ENCODE data around the gene CRIP2.
A peak's percentile ranks its signal among the peaks of the same experiment; 100 is the strongest.

The CRIP2 gene

DNA sequence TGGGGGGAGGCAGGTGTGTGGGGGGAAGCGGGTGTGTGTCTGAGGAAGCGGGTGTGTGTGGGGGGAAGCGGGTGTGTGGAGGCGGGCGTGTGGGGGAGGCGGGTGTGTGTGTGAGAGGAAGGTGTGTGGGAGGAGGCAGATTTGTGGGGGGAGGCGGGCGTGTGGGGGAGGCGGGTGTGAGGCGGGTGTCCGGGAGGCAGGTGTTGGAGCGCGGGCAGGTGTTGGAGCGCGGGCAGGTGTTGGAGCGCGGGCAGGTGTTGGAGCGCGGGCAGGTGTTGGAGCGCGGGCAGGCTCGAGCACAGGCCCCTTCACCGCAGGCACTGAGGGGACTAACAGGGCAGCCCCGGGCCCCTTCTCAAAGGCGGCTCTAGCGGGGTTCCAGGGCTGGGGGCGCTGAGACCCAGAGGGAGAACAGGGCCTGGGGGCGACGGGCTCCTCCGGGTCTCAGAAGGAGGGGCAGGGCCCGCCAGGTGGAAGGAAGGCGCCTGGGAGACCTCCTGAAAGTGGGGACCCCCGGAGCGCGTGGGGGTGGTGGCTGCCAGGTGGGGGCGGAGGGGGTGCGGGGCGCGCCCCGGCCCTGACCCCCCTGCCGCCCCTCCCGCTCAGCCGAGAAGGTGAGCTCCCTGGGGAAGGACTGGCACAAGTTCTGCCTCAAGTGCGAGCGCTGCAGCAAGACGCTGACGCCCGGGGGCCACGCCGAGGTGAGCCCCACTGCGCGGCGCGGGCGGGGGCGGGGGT, 3.2 kb downstream of the CRIP2 start:
- DNase-seq = no peak

DNA sequence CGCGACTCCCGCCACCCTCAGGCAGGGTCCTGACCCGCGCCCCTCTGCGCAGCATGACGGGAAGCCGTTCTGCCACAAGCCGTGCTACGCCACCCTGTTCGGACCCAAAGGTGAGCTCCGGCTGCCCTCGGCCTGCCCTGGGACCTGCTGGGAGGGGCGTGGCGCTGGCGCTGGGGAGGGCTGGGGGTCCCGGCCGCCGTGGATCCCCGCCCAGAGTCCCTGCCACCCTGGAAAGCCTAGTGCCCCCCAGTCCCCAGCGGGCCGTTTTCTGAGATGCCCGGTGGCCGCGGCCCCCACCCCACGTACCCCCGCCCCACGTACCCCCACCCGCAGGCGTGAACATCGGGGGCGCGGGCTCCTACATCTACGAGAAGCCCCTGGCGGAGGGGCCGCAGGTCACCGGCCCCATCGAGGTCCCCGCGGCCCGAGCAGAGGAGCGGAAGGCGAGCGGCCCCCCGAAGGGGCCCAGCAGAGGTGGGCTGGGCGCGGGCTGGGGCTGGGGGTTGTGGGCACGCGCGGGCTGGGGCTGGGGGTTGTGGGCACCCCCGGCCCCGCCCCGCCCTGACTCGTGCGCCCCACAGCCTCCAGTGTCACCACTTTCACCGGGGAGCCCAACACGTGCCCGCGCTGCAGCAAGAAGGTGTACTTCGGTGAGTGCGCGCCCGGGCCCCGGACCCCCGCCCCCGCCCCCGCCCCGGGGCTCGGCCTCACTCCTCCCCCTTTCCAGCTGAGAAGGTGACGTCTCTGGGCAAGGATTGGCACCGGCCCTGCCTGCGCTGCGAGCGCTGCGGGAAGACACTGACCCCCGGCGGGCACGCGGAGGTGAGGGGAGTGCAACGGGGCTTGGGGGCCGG, 4.0 kb downstream of the CRIP2 start:
- DNase-seq = no peak

DNA sequence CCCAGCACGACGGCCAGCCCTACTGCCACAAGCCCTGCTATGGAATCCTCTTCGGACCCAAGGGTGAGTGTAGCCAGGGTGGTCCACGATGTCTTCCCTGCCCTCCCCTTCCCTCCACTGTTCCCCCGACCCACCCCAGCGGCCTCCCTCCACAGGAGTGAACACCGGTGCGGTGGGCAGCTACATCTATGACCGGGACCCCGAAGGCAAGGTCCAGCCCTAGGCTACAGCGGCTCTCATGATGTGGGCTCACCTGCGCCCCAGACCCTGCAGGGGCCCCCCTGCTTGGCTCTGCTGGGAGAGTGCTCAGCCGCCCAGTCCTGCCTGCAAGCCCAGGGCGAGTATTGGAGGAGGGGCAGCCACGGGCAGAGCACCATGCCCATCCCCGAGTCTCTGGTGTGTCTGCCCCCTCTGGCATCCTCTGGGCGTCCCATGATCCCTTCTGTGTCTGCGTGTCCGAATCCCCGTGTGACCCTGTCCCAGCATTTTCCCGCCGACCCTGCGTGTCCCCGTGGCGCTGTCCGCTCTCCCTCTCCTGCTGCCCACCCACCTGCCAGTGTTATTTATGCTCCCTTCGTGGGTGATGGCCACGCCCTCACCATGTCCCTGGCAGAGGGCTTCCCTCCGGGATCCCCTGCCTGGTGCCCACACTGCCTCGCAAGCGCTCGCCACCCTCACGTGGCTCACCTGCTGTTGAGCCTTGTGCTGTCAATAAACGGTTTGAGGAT, 5.0 kb downstream of the CRIP2 start:
- DNase-seq = no peak

DNA sequence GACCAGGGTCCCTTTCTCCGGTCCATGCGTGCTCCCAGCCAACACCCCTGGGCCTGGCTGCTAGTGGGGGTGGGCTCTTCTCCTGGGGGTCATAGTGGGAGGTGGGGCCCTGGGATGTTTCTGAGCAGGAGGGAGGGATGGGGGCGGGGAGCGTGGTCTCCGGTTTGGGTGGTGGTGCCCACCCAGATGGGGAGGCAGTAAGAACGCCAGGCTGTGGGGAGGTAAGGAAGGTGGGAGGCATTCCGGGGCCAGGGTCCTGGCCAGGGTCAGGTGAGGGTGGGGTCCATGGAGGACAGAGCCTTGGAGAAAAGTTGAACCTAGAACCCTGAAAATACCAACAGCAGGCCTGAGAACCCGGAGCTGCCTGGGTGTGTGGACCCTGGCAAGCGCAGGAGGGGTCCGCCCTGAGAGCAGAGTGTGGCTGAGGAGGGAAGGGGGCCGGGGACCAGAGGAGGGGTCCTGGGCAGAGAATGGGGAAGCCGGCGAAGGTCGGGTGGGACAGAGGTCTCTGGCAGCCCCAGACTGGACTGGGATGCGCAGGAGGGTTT, 5.7 kb downstream of the CRIP2 start:
- DNase-seq = no peak

DNA sequence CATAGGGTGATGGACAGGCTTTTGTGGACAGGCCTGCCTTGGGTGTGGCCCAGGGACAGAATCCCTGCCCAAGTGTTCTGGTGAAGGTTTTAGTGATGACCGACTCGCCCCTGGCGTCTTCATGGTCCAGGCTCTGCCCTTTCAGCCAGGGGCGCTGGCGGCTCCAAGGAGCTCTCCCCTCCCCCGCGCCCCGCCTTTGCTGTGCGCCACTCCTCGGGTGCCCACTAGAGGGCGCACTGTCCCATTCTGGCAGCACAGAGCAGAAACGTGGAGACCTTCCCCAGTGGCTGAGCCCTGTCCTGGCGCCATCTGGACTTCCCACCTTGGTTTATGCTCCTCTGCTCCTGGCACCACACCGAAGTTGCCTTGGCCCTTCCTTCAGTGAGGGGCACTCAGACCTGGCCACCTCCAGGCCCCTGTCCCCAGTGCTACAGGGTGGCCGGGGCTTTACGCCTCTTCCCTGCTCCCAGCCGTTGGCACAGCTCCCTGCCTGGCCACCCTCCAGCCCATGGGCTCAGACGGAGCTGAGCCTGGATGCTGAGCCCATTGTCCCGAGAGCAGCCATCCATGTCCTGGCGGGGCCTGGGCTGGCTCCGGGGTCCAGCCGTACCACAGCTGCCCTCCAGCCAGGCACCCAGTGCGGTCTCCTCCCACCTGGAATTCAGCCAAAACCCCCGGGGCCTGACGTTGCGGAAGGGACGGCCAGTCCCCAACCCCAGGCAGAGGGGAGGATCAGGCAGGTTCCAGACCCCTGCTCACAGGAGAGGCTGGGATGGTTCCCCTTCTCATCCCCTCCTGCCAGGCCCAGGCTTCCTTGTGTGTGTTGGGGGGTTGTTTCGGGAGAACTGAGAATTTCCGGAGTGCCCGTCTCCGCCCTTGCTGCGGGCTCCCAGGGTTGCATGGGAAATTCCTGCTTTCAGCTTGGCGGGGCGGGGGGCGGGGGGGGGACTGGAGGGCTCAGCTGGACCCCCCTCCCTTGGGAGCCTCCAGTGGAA, 6.5 kb downstream of the CRIP2 start:
- peak; percentile 61 to 88 for DNase-seq

DNA sequence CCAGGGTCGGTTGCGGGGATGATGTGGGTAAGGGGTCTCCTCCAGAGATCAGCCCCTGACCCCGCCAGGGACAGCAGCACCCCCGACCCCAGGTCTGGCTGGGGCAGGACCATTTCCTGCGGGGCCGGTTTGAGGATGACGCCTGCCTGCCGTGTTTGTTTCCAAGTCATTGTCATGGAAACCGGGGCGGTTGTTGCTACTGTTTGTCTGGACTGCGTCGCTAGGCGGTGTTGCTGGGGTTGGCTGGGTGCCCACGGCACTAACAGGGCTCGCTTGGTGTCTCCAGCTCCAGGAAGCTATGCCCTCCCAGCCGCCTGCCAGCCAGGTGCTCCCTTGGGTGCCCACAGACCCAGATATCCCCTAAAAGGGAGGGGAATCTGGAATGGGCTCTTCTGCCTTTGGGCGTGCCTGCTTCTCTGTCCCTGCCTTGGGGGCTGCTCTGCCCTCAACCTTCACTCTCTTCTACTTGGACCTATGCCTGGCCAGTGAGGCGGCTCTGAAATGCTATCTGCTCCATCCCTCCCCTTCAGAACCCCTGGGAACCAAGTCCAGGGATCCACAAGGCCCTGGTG, 7.4 kb downstream of the CRIP2 start:
- peak; percentile 69 to 70 for DNase-seq

DNA sequence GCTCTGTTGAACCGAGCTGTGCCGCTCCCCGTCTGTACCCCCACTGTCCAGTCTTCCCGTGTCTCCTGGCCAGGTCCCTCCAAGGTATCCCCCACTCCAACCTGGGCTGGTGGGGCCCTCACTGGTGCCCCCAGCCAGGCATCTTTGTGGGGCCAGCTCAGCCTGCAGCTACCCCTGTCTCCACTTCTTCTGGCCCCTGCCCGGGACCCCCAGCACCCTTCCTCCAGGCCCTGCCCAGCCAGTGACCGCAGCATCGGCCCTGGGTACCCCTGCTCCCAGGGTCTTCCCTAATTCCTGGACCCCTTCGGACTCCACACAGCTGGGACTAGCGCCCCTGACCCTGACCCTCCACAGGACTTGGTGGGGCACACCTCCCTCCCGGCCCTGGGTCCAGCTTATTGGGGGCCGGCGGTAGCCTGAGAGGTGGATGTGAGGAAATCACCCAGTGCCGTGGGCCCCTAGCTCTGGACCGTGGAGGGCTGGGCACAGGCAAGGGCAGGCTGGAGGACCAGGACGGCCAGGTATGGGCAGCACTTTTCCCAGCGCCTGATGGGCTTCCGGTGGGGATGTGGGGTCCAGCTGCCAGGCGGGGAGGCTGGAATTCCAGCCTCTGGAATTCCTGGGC, 8.0 kb downstream of the CRIP2 start:
- DNase-seq = no peak

DNA sequence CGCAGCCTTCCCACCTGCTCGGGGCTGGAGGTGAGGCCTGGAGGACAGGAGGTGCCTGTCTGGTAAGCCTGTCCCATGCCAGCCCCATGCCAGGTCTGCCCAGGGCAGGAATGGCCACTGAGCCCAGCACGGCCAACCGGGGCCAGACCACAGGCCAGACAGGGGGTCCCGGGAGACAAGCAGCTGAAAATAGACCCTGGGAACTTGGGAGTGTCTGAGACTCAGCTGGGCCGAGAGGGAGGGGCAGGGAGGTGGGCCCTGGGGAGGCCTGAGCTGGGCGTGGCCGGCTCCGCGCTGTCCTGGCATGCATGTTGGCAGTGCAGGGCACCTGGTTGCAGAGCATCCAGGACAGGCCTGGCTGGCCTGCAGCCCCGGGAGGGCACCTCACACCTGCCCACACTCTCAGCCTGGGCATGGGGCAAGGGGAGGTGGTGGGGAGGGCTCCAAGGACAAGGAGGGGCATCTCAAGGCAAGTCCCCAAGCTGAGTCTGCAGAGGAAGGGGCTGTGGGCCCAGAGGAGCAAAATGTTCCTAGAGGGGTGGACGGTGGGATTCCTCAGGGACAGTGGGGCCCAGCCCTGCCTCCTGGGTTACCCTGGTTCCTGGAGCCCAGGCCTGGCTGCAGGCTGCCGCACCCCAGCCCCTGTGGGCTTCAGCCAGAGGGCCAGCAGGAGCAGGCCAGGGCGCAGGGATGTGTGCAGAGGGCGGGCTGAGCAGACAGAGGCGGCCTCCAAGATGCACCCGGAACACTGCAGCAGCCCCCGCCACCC, 8.9 kb downstream of the CRIP2 start:
- no peak for DNase-seq

DNA sequence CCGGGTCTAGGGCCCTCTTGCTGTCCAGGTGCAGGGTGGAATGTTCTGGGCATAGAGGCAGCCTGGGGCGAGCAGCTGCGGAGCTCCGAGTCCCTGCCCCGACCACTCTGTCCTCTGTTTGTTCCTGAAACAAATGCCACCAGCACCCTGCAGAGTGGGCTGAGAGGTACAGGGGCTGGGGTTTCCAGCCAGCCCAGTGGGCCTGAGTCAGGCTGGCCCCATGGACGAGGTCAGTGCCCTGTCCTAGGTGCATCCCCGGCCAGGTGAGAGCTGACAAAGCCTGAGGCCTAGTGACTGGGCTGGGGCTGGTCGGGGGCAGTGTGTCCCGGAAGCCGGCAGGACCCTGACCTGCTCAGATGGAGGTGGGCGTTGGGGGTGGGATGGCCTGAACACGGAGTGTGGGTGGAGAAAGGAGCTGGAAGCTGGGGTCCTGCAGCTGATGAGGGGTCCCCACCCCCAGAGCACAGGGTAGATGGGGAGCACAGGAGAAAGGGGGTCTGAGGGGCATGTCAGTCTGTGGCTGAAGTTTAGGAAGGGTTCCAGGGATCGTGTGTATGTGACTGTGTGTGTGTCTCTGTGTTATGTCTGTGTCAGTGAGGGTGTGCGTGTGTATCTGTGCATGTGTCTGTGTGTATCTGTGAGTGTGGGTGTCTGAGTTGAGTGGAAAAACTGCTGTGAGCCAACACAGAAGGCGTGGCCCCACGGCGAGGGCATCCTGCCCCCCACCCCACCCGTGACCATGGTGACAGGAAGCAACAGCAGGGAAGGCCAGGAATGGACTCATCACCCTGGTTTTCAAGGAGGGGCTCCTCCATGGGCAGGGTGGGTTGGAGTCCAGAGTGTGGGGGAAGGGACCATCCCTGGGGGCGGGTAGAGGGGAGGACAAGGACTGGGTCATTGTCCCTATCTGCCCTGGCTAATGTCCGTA, 9.7 kb downstream of the CRIP2 start:
- no peak for DNase-seq

DNA sequence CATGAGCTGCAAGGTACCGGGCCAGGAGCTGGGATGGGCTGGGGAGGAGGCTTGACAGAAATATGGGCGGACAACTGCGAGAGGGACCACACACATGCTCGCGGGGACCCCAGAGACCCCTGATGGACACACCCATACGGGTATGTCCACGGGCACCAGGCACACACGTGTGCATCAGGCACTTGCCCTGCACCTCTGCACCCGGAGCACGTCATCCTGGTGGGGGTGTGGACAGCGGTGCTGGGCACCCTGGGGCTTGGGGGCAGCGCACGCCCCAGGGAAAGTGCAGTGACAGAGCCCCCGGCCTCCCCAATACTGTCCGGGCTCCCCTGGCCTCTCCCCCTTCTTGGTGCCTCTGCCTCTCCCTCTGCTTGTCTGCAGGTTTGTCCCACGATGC, 10.4 kb downstream of the CRIP2 start:
- no peak for DNase-seq

DNA sequence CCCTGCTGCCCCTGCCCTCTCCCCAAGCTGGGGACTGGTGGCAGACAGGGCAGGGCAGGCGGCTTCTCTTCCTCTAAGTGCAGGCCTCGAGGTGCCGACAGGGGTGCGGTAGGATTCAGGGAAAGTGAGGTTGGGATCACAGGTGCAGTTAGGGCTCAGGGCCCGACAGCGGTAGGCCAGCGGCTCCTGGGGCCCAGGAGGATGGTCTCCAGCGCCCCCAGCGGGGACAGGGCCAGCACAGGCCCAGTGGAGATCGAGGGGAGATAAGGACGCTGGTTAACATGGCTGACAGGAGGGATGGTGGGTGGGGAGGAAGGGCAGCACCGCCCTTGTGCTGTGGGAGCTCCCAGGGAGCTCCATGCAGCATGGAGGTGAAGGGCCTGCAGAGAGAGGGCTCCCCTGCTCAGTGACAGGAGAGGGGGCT, 11.1 kb downstream of the CRIP2 start:
- peak; percentile 63 to 69 for DNase-seq

DNA sequence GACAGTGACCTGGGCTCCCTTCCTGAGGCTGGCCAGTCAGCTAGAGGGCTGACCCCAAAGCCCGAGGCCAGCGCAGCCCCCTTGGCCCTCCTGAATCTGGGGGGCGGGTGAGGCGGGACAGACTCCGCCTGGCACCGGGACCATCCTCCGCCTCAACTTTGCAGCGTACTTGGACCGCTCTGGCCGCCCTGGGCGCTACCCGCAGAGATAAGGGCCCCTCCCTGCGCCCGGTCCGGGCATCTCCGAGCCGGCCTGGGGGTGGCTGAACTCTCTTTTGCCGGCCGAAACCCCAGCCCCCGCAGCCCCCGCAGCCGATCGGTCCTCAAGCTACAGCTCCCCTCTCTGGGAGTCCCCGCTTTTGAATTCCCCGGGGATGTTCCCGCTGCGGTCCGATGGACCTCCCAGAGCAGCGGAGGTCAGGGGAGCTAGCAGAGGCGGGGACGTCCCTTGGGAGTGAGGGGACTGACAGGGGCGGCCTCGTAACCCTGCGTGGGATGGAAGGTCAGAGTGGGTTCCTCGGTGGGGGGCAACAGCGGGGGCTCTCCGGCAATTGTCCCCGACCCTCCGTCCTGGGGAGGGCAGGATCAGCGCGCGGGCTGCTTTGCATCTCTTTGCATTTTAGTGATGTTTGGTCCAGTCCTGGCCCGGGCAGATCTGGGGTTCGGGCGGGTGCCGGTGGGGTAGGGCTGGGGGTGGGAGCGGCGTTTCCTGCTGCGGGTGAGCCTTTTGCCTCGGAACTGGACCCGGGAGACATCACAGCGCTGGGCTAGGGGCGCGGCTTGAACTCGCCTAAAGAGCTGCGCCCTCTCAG, 11.7 kb downstream of the CRIP2 start, which contains the start of gene CRIP1:
Gene CRIP1 (plus strand): TSS at position 724 of the 811 bp plus-strand sequence. CDS start 374 bp downstream, outside the sequence.
- no peak for DNase-seq

DNA sequence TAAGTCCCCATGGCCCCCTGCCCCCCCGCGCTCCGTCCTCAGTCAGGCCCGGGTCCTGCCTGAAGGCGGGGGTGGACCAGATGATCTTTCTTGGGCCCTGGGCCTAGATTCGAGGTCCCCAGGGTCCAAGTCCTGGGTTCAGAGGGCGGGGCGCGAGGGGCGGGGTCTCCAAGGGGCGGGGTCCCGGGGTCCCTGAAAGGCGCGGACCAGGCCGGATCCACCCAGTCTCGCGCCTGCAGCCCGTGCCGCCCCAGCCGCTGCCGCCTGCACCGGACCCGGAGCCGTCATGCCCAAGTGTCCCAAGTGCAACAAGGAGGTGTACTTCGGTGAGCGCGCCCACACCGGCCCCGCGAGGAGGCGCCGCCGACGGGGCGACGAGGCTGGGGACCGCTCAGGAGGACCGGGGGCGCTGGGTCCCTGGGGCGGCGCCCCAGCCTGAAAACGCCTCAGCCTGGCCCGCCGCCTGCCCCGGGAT, 12.4 kb downstream of the CRIP2 start:
- peak; percentile 36 to 69 for DNase-seq

DNA sequence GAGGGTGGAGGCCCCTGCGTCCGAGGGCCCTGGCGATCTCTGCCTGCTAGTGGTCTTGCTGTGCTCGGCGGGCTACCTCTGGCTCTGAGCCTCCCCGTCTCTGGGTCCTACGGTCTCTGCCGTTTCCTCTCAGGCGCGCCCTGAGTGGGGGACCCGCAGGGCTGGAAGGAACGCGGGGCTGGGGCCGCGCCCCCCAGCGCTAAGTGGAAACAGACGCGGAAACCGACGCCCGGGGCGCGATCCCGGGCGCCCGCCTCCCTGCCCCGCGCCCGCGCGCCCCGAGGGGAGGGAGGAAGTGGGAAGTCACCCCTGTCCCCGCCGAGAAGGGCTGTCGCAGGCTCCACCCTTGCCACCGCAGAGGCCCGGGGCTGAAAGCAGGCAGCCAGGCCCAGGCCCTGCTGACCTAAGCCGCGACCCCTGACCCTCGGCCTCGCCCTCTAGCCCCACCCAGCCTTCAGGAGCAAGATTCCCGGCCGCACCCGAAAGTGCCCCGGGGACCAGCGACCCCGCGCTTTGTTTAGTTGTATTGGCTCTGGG, 12.9 kb downstream of the CRIP2 start:
- no peak for DNase-seq

DNA sequence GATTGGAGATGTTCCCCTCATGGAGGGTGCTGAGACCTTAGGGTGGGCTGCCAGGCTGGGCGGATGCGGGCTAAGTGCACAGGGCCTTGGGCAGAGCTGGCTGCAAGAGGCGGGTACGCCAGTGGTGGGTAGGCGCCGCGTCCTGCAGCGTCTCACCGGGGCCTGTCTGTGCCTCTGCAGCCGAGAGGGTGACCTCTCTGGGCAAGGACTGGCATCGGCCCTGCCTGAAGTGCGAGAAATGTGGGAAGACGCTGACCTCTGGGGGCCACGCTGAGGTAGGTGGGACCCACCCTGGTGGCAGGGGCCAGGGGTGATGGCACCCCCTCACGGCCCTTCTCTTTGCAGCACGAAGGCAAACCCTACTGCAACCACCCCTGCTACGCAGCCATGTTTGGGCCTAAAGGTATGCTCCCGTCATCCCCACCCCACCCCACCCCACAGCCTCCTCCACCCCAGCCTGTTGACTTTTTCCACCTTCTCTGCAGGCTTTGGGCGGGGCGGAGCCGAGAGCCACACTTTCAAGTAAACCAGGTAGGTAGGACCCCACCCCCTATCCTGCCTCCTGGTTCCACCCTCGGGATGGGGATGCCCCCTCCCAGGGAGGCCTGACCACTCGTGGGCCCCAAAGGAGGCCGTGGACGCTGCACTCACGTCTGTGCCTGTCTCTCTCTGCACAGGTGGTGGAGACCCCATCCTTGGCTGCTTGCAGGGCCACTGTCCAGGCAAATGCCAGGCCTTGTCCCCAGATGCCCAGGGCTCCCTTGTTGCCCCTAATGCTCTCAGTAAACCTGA, 13.6 kb downstream of the CRIP2 start:
- no peak for DNase-seq

DNA sequence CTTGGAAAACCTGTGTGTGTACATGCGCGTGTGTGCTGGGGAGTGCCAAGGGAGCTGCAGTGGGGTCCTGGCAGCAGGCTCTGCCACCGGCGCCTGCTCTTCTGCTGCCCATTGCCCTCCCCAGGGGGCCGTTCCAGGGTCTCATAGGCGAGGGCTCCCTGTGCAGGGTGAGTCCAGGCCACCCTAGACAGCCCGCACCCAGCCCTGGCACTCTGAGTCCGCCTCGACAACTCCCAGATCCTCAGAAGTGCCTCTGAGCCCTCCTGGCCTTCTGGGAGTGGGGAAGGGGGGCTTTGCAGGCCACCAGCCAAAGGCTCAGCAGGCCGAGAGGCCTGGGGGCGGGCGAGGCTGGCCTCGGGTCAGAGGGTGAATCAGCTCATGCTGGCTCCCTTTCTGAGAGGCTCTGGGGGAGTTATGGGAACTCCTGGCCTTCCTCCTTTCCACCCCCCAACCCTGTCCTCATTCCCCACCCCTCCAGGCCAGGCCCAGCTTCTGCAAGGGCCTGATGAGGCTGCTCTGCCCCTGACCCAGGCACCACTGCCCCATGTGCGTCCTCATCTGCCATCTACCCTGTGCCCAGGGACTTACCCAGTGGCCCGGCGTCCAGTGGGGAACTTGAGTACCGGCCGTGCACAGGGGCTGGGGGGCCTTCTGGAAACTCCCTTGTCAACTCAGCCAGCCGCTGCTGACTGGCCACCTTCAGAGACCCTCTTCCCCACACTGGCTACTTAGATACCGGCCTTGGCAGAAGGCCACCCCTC, 14.3 kb downstream of the CRIP2 start:
- DNase-seq = no peak

Data from NCI-H1930 (cell line).